Thoracic aorta (tissue), 2 donors: ENCODE data around the gene AP1B1. TPM values are rescaled to one million over a fixed set of nuclear protein-coding genes. Genes with fewer than 3 reads are reported as not detected.

Experiments
- ATAC-seq: fragments of 150-250 bp; one replicate; pipeline ENCODE4 v1.8.0; 2017; ENCODE audit warnings: low read depth; ENCODE audit not compliant: insufficient number of reproducible peaks, low FRiP score
- DNase-seq: peaks from one replicate; pipeline ENCODE4 v3.0.0-alpha.2; 2020; ENCODE audit warnings: low spot score
- H3K27ac ChIP-seq, 2 donors: fragments of 200-600 bp; sonication (generic); 1 replicate in 1 of 2; 2 replicates in 1 of 2; pipeline ENCODE4 v1.5.1; 2016; ENCODE audit warnings: mild to moderate bottlenecking in 2 of 2, moderate library complexity in 2 of 2
- H3K27me3 ChIP-seq: fragments of 200-600 bp; sonication (generic); replicated peaks from 2 replicates; pipeline ENCODE4 v1.6.0; 2016; ENCODE audit warnings: mild to moderate bottlenecking; ENCODE audit not compliant: insufficient read depth
- H3K36me3 ChIP-seq: fragments of 200-600 bp; sonication (generic); one replicate; pipeline ENCODE4 v1.5.1; 2016
- H3K4me1 ChIP-seq, 2 donors: fragments of 200-600 bp; sonication (generic); 1 replicate in 1 of 2; 2 replicates in 1 of 2; pipeline versions ENCODE4 v1.5.1 to v1.6.0; 2016; ENCODE audit warnings: low read depth in 2 of 2, mild to moderate bottlenecking in 1 of 2; ENCODE audit not compliant: control insufficient read depth in 1 of 2
- H3K4me3 ChIP-seq: fragments of 200-600 bp; sonication (generic); 2 replicates; pipeline ENCODE4 v1.5.1; 2016; ENCODE audit warnings: mild to moderate bottlenecking
- H3K9me3 ChIP-seq: fragments of 200-600 bp; sonication (generic); 2 replicates; pipeline ENCODE4 v1.5.1; 2016
- CTCF ChIP-seq: fragments of 200-600 bp; sonication (generic); IDR thresholded peaks from one replicate; pipeline ENCODE4 v1.5.1; 2019; ENCODE audit warnings: antibody characterized with exemption
- total RNA-seq, 2 donors: library from RNA; depleted of rRNA; stranded (reverse); fragments of >200 nt; gene quantifications; one replicate each; pipeline versions ENCODE4 v1.1.0 to v1.2.3, GENCODE V29; 2016

AP1B1 gene
- total RNA-seq, 2 donors from 2014 or later, result 59.5 to 73.1 TPM

GRCh38 chr22:29300467-29300806, 87.9 kb downstream of the AP1B1 start:
- no peaks in the 10 kb centered on the region for H3K9me3 ChIP-seq
- peaks cover 50% of the 10 kb centered on the region for H3K36me3 ChIP-seq
- no peak overlapping the region for H3K4me3 ChIP-seq
- no peak for TF ChIP-seq CTCF
- no peak for DNase-seq
- no peaks in the 10 kb centered on the region for H3K27me3 ChIP-seq
- no peak for ATAC-seq
- H3K27ac ChIP-seq, result no peak overlapping the region
- H3K4me1 ChIP-seq, result peaks cover 0 to 18% of the 10 kb centered on the region in 2 donors

GRCh38 chr22:29299136-29299900, 89.1 kb downstream of the AP1B1 start:
- DNase-seq (no peak), ATAC-seq (no peak)
- H3K27ac ChIP-seq, result no peak overlapping the region
- peaks cover 51% of the 10 kb centered on the region for H3K36me3 ChIP-seq
- H3K9me3 ChIP-seq, result no peaks in the 10 kb centered on the region
- TF ChIP-seq CTCF, result no peak
- H3K4me1 ChIP-seq, result peaks cover 0 to 18% of the 10 kb centered on the region in 2 donors
- no peaks in the 10 kb centered on the region for H3K27me3 ChIP-seq
- no peak overlapping the region for H3K4me3 ChIP-seq

GRCh38 chr22:29298641-29299040, 89.7 kb downstream of the AP1B1 start:
- no peak for ATAC-seq
- no peak for TF ChIP-seq CTCF
- no peaks in the 10 kb centered on the region for H3K9me3 ChIP-seq
- H3K36me3 ChIP-seq, result peaks cover 57% of the 10 kb centered on the region
- no peak overlapping the region for H3K4me3 ChIP-seq
- peaks cover 0 to 18% of the 10 kb centered on the region in 2 donors for H3K4me1 ChIP-seq
- H3K27me3 ChIP-seq, result no peaks in the 10 kb centered on the region
- DNase-seq, result no peak
- H3K27ac ChIP-seq, result no peak overlapping the region

- ATAC-seq, result no peak
- Histone ChIP-seq H3K27me3 (no peaks in the 10 kb centered on the region), H3K4me3 (no peak overlapping the region), H3K4me1 (peaks cover 0 to 10% of the 10 kb centered on the region in 2 donors), H3K27ac (no peak overlapping the region), H3K9me3 (no peaks in the 10 kb centered on the region), H3K36me3 (peaks cover 78% of the 10 kb centered on the region)
- TF ChIP-seq CTCF, result no peak
- DNase-seq, result no peak
Measured at GRCh38 chr22:29292379-29292778, 96.0 kb downstream of the AP1B1 start.

GRCh38 chr22:29291215-29291614, 97.2 kb downstream of the AP1B1 start:
- H3K36me3 ChIP-seq, result peaks cover 76% of the 10 kb centered on the region
- H3K4me1 ChIP-seq, result peaks cover 0 to 10% of the 10 kb centered on the region in 2 donors
- no peak for TF ChIP-seq CTCF
- no peak overlapping the region for H3K27ac ChIP-seq
- no peaks in the 10 kb centered on the region for H3K27me3 ChIP-seq
- ATAC-seq, result no peak
- H3K4me3 ChIP-seq, result no peak overlapping the region
- no peak for DNase-seq
- no peaks in the 10 kb centered on the region for H3K9me3 ChIP-seq
